Measurements from ENCODE around the gene PSG6.
"Not testable (repeated sequence)": the region's sequence is repeated elsewhere in the genome, so short reads cannot be mapped to it uniquely, and the experiment has no call there.

The PSG6 gene

DNA sequence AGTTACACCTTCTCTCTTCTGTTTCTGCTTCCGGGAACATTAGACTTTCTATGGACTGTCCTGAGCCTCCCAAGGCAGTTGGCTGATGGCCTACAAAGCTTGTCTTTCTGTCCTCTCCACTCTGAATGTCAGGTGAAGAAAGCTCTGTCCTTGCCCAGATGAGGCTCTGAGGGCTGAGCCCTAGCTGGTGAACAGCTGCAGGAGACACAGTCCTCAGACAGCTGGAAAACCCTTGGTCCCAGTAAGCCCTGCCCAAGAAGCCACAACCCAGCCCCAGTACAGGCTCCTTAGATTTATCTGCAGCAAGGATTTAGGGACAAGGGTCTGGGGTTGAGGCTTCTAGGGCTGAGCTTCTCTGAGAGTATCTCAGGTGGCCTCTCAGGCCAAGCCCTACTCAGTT is 64.5 kb downstream of the PSG6 start:
- in situ Hi-C loops (cut with MboI; ENCODE audit: low sequenced_read_pairs) = not testable (repeated sequence)

GRCh38 chr19:42852821-42853220 is 64.9 kb downstream of the PSG6 start:
- in situ Hi-C loops (cut with MboI; ENCODE audit: low sequenced_read_pairs) = not testable (repeated sequence)

Data from HL-60/S4 (cell line).